Measurements from ENCODE around the gene SEMA3C. TPM values are rescaled to one million over a fixed set of nuclear protein-coding genes. Genes with fewer than 3 reads are reported as not detected.
A peak's percentile ranks its signal among the peaks of the same experiment; 100 is the strongest.

SEMA3C gene
- total RNA-seq, 2 experiments from 2014 or later, result not detected

DNA sequence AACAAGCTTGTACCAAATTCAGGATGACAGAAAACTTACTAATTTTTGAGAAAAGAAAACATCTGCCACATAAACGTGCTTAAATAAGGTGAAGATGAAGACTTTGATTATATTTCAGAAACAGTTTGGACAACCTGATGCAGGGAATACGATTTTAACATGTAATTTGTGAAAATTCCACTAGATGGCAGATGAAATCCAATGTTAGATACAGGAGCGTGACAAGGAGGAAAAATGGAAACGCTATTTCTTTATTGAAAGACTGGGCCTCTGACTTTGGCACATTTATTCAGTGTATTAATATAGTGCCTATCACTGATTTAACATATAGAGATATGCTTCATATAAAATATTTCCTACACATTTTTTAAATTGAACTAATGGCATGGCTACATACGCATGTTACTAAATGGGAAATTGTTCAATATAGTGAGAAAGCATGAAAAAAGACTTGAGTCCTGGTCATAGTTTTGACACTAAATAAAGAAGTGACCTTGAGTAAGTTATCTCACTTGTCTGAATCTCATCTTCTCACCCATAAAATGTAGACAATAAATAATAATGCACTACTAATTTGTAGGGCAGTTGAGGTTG is 219.7 kb downstream of the SEMA3C start:
- H3K4me3 Mint-ChIP-seq, result no peak overlapping the region
- H3K27ac Mint-ChIP-seq, result no peak overlapping the region
- H3K27me3 Mint-ChIP-seq, result no peaks in the 10 kb centered on the region
- DNase-seq (no peak), ATAC-seq (peak; percentile 42)
- intact Hi-C loops (cut with micrococcal nuclease), result loop anchor here (2.0 kb wide), 1 partner anchor 770 kb away; no protein-coding TSS in a partner anchor
- H3K4me1 Mint-ChIP-seq (ENCODE audit: low read depth), result no peaks in the 10 kb centered on the region
- POLR2A ChIA-PET, result no interaction called here
- H3K36me3 Mint-ChIP-seq (ENCODE audit: low read depth), result no peaks in the 10 kb centered on the region
- no peaks in the 10 kb centered on the region for H3K9me3 Mint-ChIP-seq
- CTCF ChIA-PET, result no interaction called here
- TF ChIP-seq, protein P1, sequence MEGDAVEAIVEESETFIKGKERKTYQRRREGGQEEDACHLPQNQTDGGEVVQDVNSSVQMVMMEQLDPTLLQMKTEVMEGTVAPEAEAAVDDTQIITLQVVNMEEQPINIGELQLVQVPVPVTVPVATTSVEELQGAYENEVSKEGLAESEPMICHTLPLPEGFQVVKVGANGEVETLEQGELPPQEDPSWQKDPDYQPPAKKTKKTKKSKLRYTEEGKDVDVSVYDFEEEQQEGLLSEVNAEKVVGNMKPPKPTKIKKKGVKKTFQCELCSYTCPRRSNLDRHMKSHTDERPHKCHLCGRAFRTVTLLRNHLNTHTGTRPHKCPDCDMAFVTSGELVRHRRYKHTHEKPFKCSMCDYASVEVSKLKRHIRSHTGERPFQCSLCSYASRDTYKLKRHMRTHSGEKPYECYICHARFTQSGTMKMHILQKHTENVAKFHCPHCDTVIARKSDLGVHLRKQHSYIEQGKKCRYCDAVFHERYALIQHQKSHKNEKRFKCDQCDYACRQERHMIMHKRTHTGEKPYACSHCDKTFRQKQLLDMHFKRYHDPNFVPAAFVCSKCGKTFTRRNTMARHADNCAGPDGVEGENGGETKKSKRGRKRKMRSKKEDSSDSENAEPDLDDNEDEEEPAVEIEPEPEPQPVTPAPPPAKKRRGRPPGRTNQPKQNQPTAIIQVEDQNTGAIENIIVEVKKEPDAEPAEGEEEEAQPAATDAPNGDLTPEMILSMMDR (IDR thresholded peaks at IDR 0.05), result peak; percentile 78
